GM23338 (cell line): Measurements from ENCODE around the gene STAT4. TPM values are rescaled to one million over a fixed set of nuclear protein-coding genes. Genes with fewer than 3 reads are reported as not detected.

Experiments
- ATAC-seq: fragments of 200-7000 bp; cut with Tn5 transposase; 3 replicates; pipeline ENCODE4 v1.9.1; 2020
- DNase-seq: peaks from one replicate; pipeline ENCODE4 v3.0.0-alpha.2; 2015; ENCODE audit warnings: low spot score
- H2AFZ ChIP-seq: fragments of 200-600 bp; sonication (generic); 2 replicates; pipeline ENCODE4 v1.8.0; 2016; ENCODE audit warnings: antibody characterized with exemption, mild to moderate bottlenecking, moderate library complexity
- H3F3A ChIP-seq: fragments of 200-600 bp; sonication (generic); replicated peaks from 2 replicates; pipeline ENCODE4 v1.8.0; 2017; ENCODE audit warnings: antibody characterized with exemption, mixed run types, low read depth
- H3K27ac ChIP-seq: fragments of 200-600 bp; sonication (generic); 2 replicates; pipeline ENCODE4 v1.6.1; 2016; ENCODE audit warnings: low read depth
- H3K27me3 ChIP-seq: fragments of 200-600 bp; sonication (generic); 2 replicates; pipeline ENCODE4 v1.8.0; 2016; ENCODE audit warnings: mild to moderate bottlenecking, mixed run types, moderate library complexity; ENCODE audit not compliant: insufficient read depth
- H3K36me3 ChIP-seq: fragments of 200-600 bp; sonication (generic); 2 replicates; pipeline ENCODE4 v1.8.0; 2016; ENCODE audit warnings: mild to moderate bottlenecking; ENCODE audit not compliant: insufficient read depth
- H3K4me1 ChIP-seq: fragments of 200-600 bp; sonication (generic); 2 replicates; pipeline ENCODE4 v1.8.0; 2016; ENCODE audit warnings: mild to moderate bottlenecking, moderate library complexity; ENCODE audit not compliant: insufficient read depth
- H3K4me2 ChIP-seq: fragments of 200-600 bp; sonication (generic); 2 replicates; pipeline ENCODE4 v1.7.1; 2017; ENCODE audit warnings: mixed run types
- H3K4me3 ChIP-seq: fragments of 200-600 bp; sonication (generic); 2 replicates; pipeline ENCODE4 v1.6.1; 2016; ENCODE audit warnings: mixed run types
- H3K79me2 ChIP-seq: fragments of 200-600 bp; sonication (generic); replicated peaks from 2 replicates; pipeline ENCODE4 v1.8.0; 2017; ENCODE audit warnings: mild to moderate bottlenecking; ENCODE audit not compliant: insufficient read depth
- H3K9me2 ChIP-seq: fragments of 200-600 bp; sonication (generic); 2 replicates; pipeline ENCODE4 v1.8.0; 2017; ENCODE audit not compliant: insufficient read depth
- H4K20me1 ChIP-seq: fragments of 200-600 bp; sonication (generic); replicated peaks from 2 replicates; pipeline ENCODE4 v1.8.0; 2017; ENCODE audit warnings: mild to moderate bottlenecking; ENCODE audit not compliant: insufficient read depth
- H3K27ac Mint-ChIP-seq: 2 replicates; pipeline ENCODE4 v1.8.0; 2020; ENCODE audit warnings: inconsistent platforms, mild to moderate bottlenecking, moderate library complexity, mixed read lengths
- H3K27me3 Mint-ChIP-seq: 3 replicates; pipeline ENCODE4 v1.8.0; 2022; ENCODE audit warnings: low read depth, mild to moderate bottlenecking, moderate library complexity, mixed read lengths, inconsistent platforms; ENCODE audit not compliant: insufficient read depth, poor library complexity
- H3K36me3 Mint-ChIP-seq: 3 replicates; pipeline ENCODE4 v1.8.0; 2021; ENCODE audit warnings: low read depth, mild to moderate bottlenecking, inconsistent platforms, moderate library complexity, mixed read lengths
- H3K4me1 Mint-ChIP-seq: 3 replicates; pipeline ENCODE4 v1.8.0; 2020; ENCODE audit warnings: mild to moderate bottlenecking, inconsistent platforms, mixed read lengths
- H3K4me3 Mint-ChIP-seq: 3 replicates; pipeline ENCODE4 v1.8.0; 2021; ENCODE audit warnings: moderate library complexity, mild to moderate bottlenecking, inconsistent platforms, mixed read lengths
- H3K9me3 Mint-ChIP-seq: 3 replicates; pipeline ENCODE4 v1.8.0; 2020; ENCODE audit warnings: moderate library complexity, mild to moderate bottlenecking, inconsistent platforms, mixed read lengths
- CTCF ChIP-seq, 2 experiments: fragments of 200-600 bp in 1 of 2; sonication (generic) in 1 of 2; conservative IDR thresholded peaks; 2 replicates each; pipeline versions ENCODE4 v1.5.1 to v1.6.1; 2016 to 2017; ENCODE audit warnings: antibody characterized with exemption in 2 of 2, low read depth in 2 of 2, mild to moderate bottlenecking in 2 of 2, moderate library complexity in 1 of 2
- ETS1 ChIP-seq: IDR thresholded peaks from 2 replicates; pipeline ENCODE4 v1.6.1; 2016; ENCODE audit warnings: antibody characterized with exemption
- EZH2 ChIP-seq: fragments of 200-600 bp; sonication (generic); IDR thresholded peaks from one replicate; pipeline ENCODE4 v1.8.0; 2017; ENCODE audit warnings: antibody characterized with exemption, mild to moderate bottlenecking, low read depth; ENCODE audit not compliant: unreplicated experiment
- EZH2phosphoT487 ChIP-seq: fragments of 200-600 bp; sonication (generic); IDR thresholded peaks from one replicate; pipeline ENCODE4 v1.8.1; 2018; ENCODE audit warnings: antibody characterized with exemption; ENCODE audit not compliant: unreplicated experiment
- JUNB ChIP-seq: IDR thresholded peaks from one replicate; pipeline ENCODE4 v1.6.1; 2016; ENCODE audit warnings: antibody characterized with exemption; ENCODE audit not compliant: unreplicated experiment
- POLR2AphosphoS5 ChIP-seq: IDR thresholded peaks from 2 replicates; pipeline ENCODE4 v1.6.1; 2016; ENCODE audit warnings: antibody characterized with exemption, low read depth
- STAT1 ChIP-seq: IDR thresholded peaks from one replicate; pipeline ENCODE4 v1.6.1; 2016; ENCODE audit warnings: antibody characterized with exemption; ENCODE audit not compliant: unreplicated experiment
- ZNF331 ChIP-seq: fragments of 250-450 bp; sonication (Bioruptor Pico); IDR thresholded peaks from 2 replicates; pipeline ENCODE4 v1.5.0; 2020; ENCODE audit warnings: low read depth, mild to moderate bottlenecking, moderate library complexity
- ZNF462 ChIP-seq: fragments of 250-450 bp; sonication (Bioruptor Pico); IDR thresholded peaks from 2 replicates; pipeline ENCODE4 v1.5.0; 2020; ENCODE audit warnings: mild to moderate bottlenecking, moderate library complexity
- polyA plus RNA-seq: library from polyadenylated mRNA; unstranded; fragments of >200 nt; fragmentation: Nextera tagmentation; extraction: Ambion mirVana; gene quantifications from 2 replicates; pipeline ENCODE4 v1.2.1, GENCODE V29; 2016
- total RNA-seq: library from RNA; depleted of rRNA; stranded (reverse); fragments of >200 nt; shearing (Covaris generic); gene quantifications from 2 replicates; pipeline ENCODE4 v1.2.3, GENCODE V29; 2014

STAT4 gene
- total and polyA plus RNA-seq, 2 experiments from 2014 or later: 0.52 to 0.86 TPM

GRCh38 chr2:191198271-191198670 is 47.5 kb upstream of the STAT4 start (continued):
- no peak for TF ChIP-seq ZNF462 (CRISPR knock-in tag)
- no peak for TF ChIP-seq POLR2AphosphoS5

- Histone ChIP-seq H3K79me2 (no peaks in the 10 kb centered on the region), H3K27me3 (no peaks in the 10 kb centered on the region), H3K4me2 (no peak overlapping the region), H2AFZ (no peak overlapping the region), H4K20me1 (no peaks in the 10 kb centered on the region), H3F3A (no peaks in the 10 kb centered on the region), H3K36me3 (no peaks in the 10 kb centered on the region), H3K27ac (no peak overlapping the region), H3K4me1 (no peaks in the 10 kb centered on the region), H3K9me2 (no peaks in the 10 kb centered on the region; the same call in 1 of the 2 replicates), H3K4me3 (no peak overlapping the region)
- H3K9me3 Mint-ChIP-seq: no peaks in the 10 kb centered on the region
- DNase-seq: no peak
- no peak overlapping the region for H3K4me3 Mint-ChIP-seq
- H3K27me3 Mint-ChIP-seq: no peaks in the 10 kb centered on the region
- no peak overlapping the region for H3K27ac Mint-ChIP-seq
- TF ChIP-seq JUNB: no peak
- TF ChIP-seq ZNF331 (CRISPR knock-in tag): no peak
- no peak for ATAC-seq
- H3K36me3 Mint-ChIP-seq: no peaks in the 10 kb centered on the region
- H3K4me1 Mint-ChIP-seq: peaks cover under 1% of the 10 kb centered on the region; the same call in 2 of the 3 replicates
Measured at GRCh38 chr2:191197096-191197495, 46.3 kb upstream of the STAT4 start.

GRCh38 chr2:191195021-191195420 is 44.2 kb upstream of the STAT4 start:
- Histone ChIP-seq H3K27me3 (no peaks in the 10 kb centered on the region), H4K20me1 (no peaks in the 10 kb centered on the region), H2AFZ (no peak overlapping the region), H3K79me2 (no peaks in the 10 kb centered on the region), H3K27ac (no peak overlapping the region), H3F3A (no peaks in the 10 kb centered on the region), H3K36me3 (no peaks in the 10 kb centered on the region), H3K9me2 (no peaks in the 10 kb centered on the region; the same call in 1 of the 2 replicates), H3K4me3 (no peak overlapping the region), H3K4me1 (no peaks in the 10 kb centered on the region), H3K4me2 (no peak overlapping the region)
- Mint-ChIP-seq H3K4me3 (no peak overlapping the region), H3K4me1 (no peaks in the 10 kb centered on the region), H3K27ac (no peak overlapping the region), H3K27me3 (no peaks in the 10 kb centered on the region), H3K9me3 (no peaks in the 10 kb centered on the region), H3K36me3 (no peaks in the 10 kb centered on the region)
- DNase-seq (no peak), ATAC-seq (no peak)
- TF ChIP-seq CTCF (conservative IDR thresholded peaks at IDR 0.05; ENCODE audit: low read depth in 2 of 2): no peak
- TF ChIP-seq EZH2phosphoT487: no peak
- TF ChIP-seq EZH2: no peak
- no peak for TF ChIP-seq STAT1
- no peak for TF ChIP-seq ETS1
- TF ChIP-seq POLR2AphosphoS5: no peak
